ENCODE data around the gene IL1RL2.

IL1RL2 gene

DNA sequence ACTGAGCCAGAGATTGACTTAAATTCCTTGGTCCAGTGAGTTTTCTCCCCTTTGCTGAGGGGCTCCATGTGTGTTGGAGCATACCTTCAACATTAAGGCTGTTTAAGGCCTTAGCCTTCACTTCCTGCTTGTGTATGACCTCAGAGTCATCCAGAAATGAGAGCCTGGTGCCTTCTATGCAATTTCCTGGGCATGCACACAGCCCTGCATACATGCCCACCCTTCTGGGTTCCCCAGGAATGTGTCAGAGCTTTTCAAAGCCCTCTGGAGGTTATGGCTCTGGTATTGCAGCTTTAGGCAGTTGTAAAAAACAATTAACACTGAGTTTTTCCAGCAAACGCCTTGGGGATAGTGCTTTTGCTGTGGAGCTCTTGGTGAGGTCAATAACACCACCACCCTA is 27.5 kb upstream of the IL1RL2 start:
- no peak for DNase-seq

- DNase-seq, result no peak
These were observed 20.5 kb upstream of the IL1RL2 start for GRCh38 chr2:102166189-102166845.

GRCh38 chr2:102168026-102168771 is 18.6 kb upstream of the IL1RL2 start:
- no peak for DNase-seq

DNA sequence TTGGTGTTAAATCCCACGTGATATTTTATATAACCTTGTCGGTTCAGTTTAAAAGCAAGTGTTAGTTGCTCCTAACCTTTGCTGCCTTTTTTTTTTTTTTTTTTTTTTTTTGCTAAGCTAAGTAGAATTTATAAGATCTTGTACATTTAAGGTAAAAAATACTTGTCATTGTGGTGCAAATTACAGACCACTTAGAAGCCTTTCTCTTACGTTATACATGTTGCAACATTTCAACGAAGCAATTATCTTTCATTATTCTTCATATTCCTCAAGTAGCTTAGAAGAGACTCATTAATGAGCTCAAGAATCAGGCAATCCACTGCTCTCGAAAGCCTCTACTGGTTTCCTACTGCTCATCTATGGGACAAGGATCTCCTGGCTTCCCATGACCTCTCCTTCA is 14.9 kb upstream of the IL1RL2 start:
- DNase-seq, result no peak

DNA sequence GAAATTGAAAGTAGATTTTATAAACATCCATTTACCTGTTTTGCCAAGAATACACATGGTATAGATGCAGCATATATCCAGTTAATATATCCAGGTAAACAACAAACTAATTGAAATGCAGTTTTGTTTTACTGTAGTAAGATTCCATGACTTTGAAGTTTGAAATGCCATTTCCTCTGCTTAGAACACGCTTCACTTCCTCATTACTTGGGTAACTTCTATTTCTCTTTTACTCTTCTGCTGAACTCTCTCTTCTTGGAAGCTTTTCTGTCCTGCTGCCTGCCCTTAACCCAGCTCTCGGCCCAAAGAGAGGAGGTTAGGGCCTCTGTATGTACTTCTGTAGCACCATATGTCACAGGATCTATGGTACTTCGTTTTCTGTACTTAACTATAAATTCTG is 14.1 kb upstream of the IL1RL2 start:
- no peak for DNase-seq

GRCh38 chr2:102176172-102176571 is 10.7 kb upstream of the IL1RL2 start:
- no peak for DNase-seq

GRCh38 chr2:102177814-102178478 is 8.9 kb upstream of the IL1RL2 start:
- DNase-seq, result no peak

DNA sequence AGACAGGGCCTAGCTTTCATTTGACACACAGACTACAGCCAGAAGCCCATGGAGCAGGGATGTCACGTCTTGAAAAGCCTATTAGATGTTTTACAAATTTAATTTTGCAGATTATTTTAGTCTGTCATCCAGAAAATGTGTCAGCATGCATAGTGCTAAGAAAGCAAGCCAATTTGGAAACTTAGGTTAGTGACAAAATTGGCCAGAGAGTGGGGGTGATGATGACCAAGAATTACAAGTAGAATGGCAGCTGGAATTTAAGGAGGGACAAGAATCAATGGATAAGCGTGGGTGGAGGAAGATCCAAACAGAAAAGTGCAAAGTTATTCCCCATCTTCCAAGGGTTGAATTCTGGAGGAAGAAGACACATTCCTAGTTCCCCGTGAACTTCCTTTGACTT is 7.8 kb upstream of the IL1RL2 start:
- no peak for DNase-seq

DNA sequence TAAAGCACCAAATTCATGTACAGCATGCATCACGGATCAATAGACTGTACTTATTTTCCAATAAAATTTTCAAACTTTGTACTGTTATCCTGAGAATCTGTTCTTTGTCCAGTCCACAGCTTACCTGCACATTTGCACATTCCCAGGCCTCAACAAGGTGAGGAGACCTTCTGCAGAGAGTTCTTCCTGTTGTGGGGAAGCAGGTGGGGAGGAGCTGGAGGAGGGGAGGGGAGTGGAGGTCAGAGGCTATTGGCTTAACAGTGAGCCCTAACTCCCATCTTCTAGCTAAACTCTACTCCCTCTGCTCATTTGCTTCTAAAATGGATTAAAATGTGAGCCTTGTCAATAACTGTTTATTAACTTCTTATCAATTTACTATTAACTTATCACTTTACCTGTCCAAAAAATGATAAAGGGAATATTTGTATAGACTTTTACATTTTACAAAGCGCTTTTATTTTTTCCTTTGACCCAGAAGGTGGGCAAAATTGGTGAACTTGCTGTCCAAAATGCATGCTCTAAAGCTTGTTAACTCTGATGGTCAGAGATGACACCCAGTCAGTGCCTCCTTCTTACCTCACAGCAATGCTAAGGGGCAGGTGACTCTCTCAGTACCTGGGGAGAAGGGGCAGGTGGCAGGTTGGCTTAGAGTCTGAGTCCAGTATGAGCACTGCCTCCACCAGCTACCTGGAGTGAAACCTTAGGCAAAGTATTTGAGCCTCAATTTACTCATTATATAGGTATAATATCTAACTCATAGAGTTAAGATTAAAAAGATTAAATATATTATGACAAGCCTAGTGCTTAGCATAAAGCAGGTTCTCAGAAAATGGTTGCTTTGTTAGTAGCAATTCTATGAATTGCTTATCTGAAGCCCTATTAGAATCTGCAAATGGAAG is 6.8 kb upstream of the IL1RL2 start:
- DNase-seq, result no peak

- DNase-seq, result no peak
These were observed 6.2 kb upstream of the IL1RL2 start for GRCh38 chr2:102180687-102180999.

DNA sequence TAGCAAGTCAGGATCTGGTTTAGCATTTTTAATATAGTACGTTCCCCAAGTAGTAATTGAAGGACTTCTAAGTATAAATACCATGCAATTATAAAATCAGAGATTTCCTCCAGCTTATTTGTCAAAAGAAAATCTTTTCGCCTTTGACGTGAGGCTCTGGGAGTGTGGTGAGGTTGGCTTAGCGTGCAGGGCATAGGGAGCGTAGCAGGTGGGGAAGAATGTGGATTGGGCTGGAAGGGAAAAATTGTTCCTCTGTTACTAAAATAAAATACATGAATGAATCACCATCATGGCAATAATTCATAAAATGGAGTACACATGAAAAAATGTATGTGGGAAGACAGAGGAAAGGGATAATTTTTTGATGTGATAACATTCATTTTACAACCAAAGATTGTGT is 5.4 kb upstream of the IL1RL2 start:
- no peak for DNase-seq

DNA sequence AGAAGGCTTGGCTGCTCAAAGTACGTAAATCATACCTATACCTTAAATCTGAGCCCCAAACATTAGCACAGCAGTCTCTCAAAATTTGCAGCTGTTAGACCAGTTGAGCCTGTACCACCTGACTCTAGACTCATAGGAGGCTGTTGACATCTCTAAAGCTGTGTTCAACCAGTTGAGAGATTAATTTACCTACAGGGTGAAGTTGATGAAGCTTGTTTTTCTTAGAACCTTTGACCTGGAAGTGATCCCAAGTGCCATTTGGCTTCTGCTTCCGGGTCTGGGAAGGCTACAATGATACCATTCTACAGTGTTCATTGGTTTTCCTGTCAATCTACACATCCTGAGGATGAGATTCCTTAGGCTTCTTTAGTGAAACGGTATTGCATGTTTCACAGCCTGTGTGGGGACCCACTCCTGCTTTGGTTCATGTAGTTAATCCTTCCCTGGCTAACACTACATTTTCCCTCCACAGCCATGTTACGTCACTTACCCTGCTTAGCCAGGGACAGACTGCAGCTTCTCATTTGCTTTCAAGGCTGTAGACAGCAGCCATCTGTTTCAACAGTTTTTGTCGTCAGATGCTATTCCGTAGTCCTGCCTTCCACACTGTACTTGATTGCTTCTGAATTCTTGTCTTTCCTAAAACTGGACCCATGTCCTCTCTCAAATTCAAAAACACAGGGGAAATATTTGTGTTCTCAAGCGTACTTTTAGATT is 4.7 kb upstream of the IL1RL2 start:
- no peak for DNase-seq

- DNase-seq, result no peak
These were observed 2.8 kb upstream of the IL1RL2 start for GRCh38 chr2:102184018-102184417.

GRCh38 chr2:102184568-102184967 is 2.3 kb upstream of the IL1RL2 start:
- no peak for DNase-seq

- DNase-seq, result peak in 1 of 2 donors; percentile 13
These were observed 1.5 kb upstream of the IL1RL2 start for GRCh38 chr2:102185347-102185746.

GRCh38 chr2:102187496-102188150 is 800 bp downstream of the IL1RL2 start:
- peak; percentile 47 to 72 for DNase-seq

DNA sequence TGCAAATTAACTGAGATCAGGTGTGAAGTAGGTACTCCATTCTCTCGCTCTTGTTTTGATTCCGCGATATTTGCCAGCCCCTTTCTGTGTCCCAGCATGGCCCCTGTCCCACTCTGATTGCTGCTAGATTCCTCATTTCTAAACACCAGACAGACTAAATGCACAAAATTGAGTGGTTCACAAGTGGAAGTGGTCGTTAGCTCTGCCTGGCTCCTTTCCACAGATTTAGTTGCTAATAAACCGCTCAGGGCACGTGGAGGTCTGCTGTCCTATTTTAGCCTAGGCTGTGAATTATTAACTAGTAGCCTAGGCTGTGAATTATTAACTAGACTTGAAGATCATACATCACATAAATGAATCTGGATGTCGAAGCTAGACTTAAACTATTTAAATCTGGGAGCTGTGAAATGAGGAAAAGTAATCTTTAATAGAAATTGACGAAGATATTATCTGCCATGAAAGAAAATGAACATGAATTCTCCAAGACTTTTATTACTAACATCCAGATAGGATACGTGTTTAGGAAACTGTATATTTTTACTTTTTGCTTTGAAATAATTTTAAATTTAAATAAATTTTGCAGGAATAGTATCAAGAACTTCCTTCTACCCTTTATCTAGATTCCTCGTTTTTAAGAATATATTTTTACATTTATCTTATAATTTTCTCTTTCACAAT is 3.7 kb downstream of the IL1RL2 start:
- no peak for DNase-seq

- DNase-seq, result no peak
These were observed 4.7 kb downstream of the IL1RL2 start for GRCh38 chr2:102191501-102191900.

DNA sequence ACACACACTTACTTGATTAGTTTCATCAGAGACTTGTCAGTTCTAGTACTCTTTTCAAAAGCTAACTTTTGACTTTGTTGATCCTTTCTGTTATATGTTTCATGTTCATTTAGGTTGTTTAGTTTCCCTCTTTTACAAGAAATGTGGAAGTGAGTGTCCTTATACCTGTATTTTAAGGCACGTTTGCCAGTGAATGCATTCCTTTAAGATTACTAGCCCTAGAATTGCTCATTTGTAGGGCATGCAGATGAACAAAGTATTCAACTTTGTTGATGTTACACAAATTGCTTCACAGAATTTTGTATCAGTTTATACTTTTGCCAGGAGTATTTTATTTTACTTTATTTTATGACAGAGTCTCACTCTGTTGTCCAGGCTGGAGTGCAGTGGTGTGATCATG is 6.3 kb downstream of the IL1RL2 start:
- DNase-seq, result no peak

DNA sequence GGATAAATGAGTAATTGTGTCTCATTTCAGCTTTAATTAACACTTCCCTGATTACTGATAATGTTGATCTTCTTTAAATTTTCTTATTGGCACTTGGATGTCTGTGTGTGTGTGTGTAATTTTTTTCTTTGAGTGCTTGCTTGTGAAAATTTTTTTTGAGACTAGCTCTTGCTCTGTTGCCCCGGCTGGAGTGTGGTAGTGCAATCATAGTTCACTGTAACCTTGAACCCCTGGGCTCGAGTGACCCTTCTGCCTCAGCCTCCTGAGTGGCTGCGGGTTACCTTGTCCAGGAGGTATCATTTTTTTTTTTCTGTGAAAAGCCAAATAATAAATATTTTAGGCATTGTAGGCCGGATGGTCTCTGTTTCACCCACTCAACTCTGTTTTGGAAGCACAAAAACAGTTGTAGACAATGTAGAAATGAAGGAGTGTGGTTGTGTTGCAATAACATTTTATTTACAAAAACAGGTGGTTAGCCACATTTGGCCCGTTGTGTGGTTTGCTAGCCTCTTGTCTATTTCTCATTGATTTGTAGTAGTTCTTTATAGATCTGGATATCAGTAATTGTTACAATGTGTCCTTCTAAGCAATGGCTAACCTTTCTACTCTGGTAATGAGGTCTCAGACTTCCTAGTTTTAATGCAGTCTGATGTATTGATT is 7.9 kb downstream of the IL1RL2 start:
- no peak for DNase-seq
